MM.1S (cell line): ENCODE results near the gene RBM46.

Experiments
- DNase-seq: peaks from one replicate; pipeline ENCODE4 v3.0.0-alpha.2; 2015
- H2AFZ ChIP-seq: fragments of 300-600 bp; sonication (generic); 2 replicates; pipeline ENCODE4 v1.6.0; 2016; ENCODE audit warnings: antibody characterized with exemption, low read length
- H3F3A ChIP-seq: fragments of 300-600 bp; sonication (generic); 2 replicates; pipeline ENCODE4 v1.6.1; 2016; ENCODE audit warnings: mild to moderate bottlenecking, antibody characterized with exemption, low read length, moderate library complexity, mixed read lengths; ENCODE audit not compliant: insufficient read depth
- H3K27ac ChIP-seq: fragments of 300-600 bp; sonication (generic); 2 replicates; pipeline ENCODE4 v1.5.1; 2016; ENCODE audit warnings: mild to moderate bottlenecking, low read length
- H3K27me3 ChIP-seq: fragments of 300-600 bp; sonication (generic); replicated peaks from 2 replicates; pipeline ENCODE4 v1.6.0; 2016; ENCODE audit warnings: low read length; ENCODE audit not compliant: insufficient read depth
- H3K36me3 ChIP-seq: fragments of 300-600 bp; sonication (generic); replicated peaks from 2 replicates; pipeline ENCODE4 v1.6.1; 2016; ENCODE audit warnings: mild to moderate bottlenecking, low read length, mixed read lengths; ENCODE audit not compliant: insufficient read depth
- H3K4me1 ChIP-seq: fragments of 300-600 bp; sonication (generic); 2 replicates; pipeline ENCODE4 v1.6.1; 2016; ENCODE audit warnings: low read length, mixed read lengths
- H3K4me2 ChIP-seq: fragments of 300-600 bp; sonication (generic); 2 replicates; pipeline ENCODE4 v1.6.0; 2016; ENCODE audit warnings: low read depth, low read length
- H3K4me3 ChIP-seq: fragments of 300-600 bp; sonication (generic); 2 replicates; pipeline ENCODE4 v1.5.1; 2016; ENCODE audit warnings: low read length, mixed read lengths
- H3K79me2 ChIP-seq: fragments of 300-600 bp; sonication (generic); 2 replicates; pipeline ENCODE4 v1.6.1; 2016; ENCODE audit warnings: mixed run types, low read length, mixed read lengths
- H3K9ac ChIP-seq: fragments of 300-600 bp; sonication (generic); 2 replicates; pipeline ENCODE4 v1.6.1; 2016; ENCODE audit warnings: low read length, mixed read lengths
- H3K9me2 ChIP-seq: fragments of 300-600 bp; sonication (generic); replicated peaks from 2 replicates; pipeline ENCODE4 v1.6.1; 2016; ENCODE audit warnings: mild to moderate bottlenecking, low read length, mixed read lengths; ENCODE audit not compliant: insufficient read depth
- H3K9me3 ChIP-seq: fragments of 300-600 bp; sonication (generic); replicated peaks from 2 replicates; pipeline ENCODE4 v1.6.1; 2016; ENCODE audit warnings: mild to moderate bottlenecking, low read length, mixed read lengths; ENCODE audit not compliant: insufficient read depth
- H4K20me1 ChIP-seq: fragments of 300-600 bp; sonication (generic); 2 replicates; pipeline ENCODE4 v1.6.1; 2016; ENCODE audit warnings: mild to moderate bottlenecking, low read length, moderate library complexity, mixed read lengths; ENCODE audit not compliant: insufficient read depth
- CTCF ChIP-seq: fragments of 300-600 bp; sonication (generic); IDR thresholded peaks from 2 replicates; pipeline ENCODE4 v1.5.1; 2016; ENCODE audit warnings: antibody characterized with exemption, low read length, mixed read lengths
- EZH2 ChIP-seq: fragments of 300-600 bp; sonication (generic); optimal IDR thresholded peaks from 2 replicates; pipeline ENCODE3; 2017; ENCODE audit warnings: low read depth, mild to moderate bottlenecking, antibody characterized with exemption, low read length, mixed read lengths
- EZH2phosphoT487 ChIP-seq: fragments of 300-600 bp; sonication (generic); IDR thresholded peaks from 2 replicates; pipeline ENCODE4 v1.6.1; 2018; ENCODE audit warnings: antibody characterized with exemption, low read length

Gene RBM46

GRCh38 chr4:154858166-154858565 is 77.1 kb downstream of the RBM46 start:
- H3K9me2 ChIP-seq: no peaks in the 10 kb centered on the region
- H3K4me3 ChIP-seq: no peak overlapping the region
- no peak overlapping the region for H3K4me2 ChIP-seq
- no peaks in the 10 kb centered on the region for H3K79me2 ChIP-seq
- no peaks in the 10 kb centered on the region for H3K9me3 ChIP-seq
- no peaks in the 10 kb centered on the region for H3K4me1 ChIP-seq
- H3F3A ChIP-seq: no peaks in the 10 kb centered on the region
- no peak overlapping the region for H3K9ac ChIP-seq
- no peak for DNase-seq
- no peak for TF ChIP-seq EZH2phosphoT487
- no peak for TF ChIP-seq EZH2
- TF ChIP-seq CTCF: no peak
- no peaks in the 10 kb centered on the region for H3K36me3 ChIP-seq
- H3K27ac ChIP-seq: no peak overlapping the region
- no peaks in the 10 kb centered on the region for H3K27me3 ChIP-seq
- H4K20me1 ChIP-seq: no peaks in the 10 kb centered on the region
- H2AFZ ChIP-seq: no peak overlapping the region

GRCh38 chr4:154868414-154869194 is 87.5 kb downstream of the RBM46 start:
- no peak overlapping the region for H3K27ac ChIP-seq
- H3K9me3 ChIP-seq: no peaks in the 10 kb centered on the region
- no peaks in the 10 kb centered on the region for H3K27me3 ChIP-seq
- H3F3A ChIP-seq: no peaks in the 10 kb centered on the region
- TF ChIP-seq EZH2phosphoT487 (no peak), EZH2 (no peak), CTCF (no peak)
- no peaks in the 10 kb centered on the region for H3K9me2 ChIP-seq
- DNase-seq: no peak
- H4K20me1 ChIP-seq: no peaks in the 10 kb centered on the region
- H3K4me2 ChIP-seq: no peak overlapping the region
- H3K4me1 ChIP-seq: no peaks in the 10 kb centered on the region
- no peak overlapping the region for H3K9ac ChIP-seq
- no peak overlapping the region for H2AFZ ChIP-seq
- H3K4me3 ChIP-seq: no peak overlapping the region
- H3K36me3 ChIP-seq: no peaks in the 10 kb centered on the region
- no peaks in the 10 kb centered on the region for H3K79me2 ChIP-seq

- H3K9me3 ChIP-seq: no peaks in the 10 kb centered on the region
These were observed 88.2 kb downstream of the RBM46 start for GRCh38 chr4:154869301-154869700.

More at GRCh38 chr4:154869301-154869700, 88.2 kb downstream of the RBM46 start:
- no peak overlapping the region for H3K9ac ChIP-seq
- no peak overlapping the region for H3K27ac ChIP-seq
- TF ChIP-seq EZH2phosphoT487 (no peak), CTCF (no peak), EZH2 (no peak)
- no peak overlapping the region for H3K4me2 ChIP-seq
- no peaks in the 10 kb centered on the region for H3K4me1 ChIP-seq
- H2AFZ ChIP-seq: no peak overlapping the region
- H3F3A ChIP-seq: no peaks in the 10 kb centered on the region
- no peaks in the 10 kb centered on the region for H3K9me2 ChIP-seq
- no peak for DNase-seq
- no peaks in the 10 kb centered on the region for H3K36me3 ChIP-seq
- H3K27me3 ChIP-seq: no peaks in the 10 kb centered on the region
- H4K20me1 ChIP-seq: no peaks in the 10 kb centered on the region
- no peaks in the 10 kb centered on the region for H3K79me2 ChIP-seq
- H3K4me3 ChIP-seq: no peak overlapping the region
